ENCODE measurements around the gene LIMK2. TPM values are rescaled to one million over a fixed set of nuclear protein-coding genes. Genes with fewer than 3 reads are reported as not detected.
"Not testable (repeated sequence)": the region's sequence is repeated elsewhere in the genome, so short reads cannot be mapped to it uniquely, and the experiment has no call there.

Gene LIMK2
- total RNA-seq, 2 donors from 2014 or later = 59.5 to 61.4 TPM

DNA sequence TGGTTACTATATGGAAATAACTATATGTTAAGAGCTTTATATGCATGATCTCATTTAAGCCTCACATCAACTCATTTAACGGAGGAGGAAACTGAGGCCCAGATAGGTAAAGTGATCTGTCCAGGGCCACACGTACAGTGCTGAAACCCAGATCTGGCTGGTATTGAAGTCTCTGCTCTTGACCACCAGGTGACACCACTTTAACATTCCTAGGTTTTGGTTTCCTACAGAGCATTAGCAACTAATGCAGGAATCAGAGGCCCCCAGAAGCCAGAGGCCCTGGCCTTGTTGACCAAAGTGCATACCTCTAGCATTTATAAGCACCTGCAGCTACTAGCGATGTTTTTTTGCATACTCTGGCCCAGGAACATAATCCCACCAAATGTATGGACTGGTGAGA, 12.9 kb upstream of the LIMK2 start:
- Mint-ChIP-seq H3K27me3 (no peaks in the 10 kb centered on the region), H3K4me3 (no peak overlapping the region), H3K9me3 (no peaks in the 10 kb centered on the region), H3K4me1 (no peaks in the 10 kb centered on the region), H3K27ac (no peak overlapping the region), H3K36me3 (ENCODE audit: low read depth) (peaks cover 88% of the 10 kb centered on the region)
- no peak for ATAC-seq (replicated peaks)

DNA sequence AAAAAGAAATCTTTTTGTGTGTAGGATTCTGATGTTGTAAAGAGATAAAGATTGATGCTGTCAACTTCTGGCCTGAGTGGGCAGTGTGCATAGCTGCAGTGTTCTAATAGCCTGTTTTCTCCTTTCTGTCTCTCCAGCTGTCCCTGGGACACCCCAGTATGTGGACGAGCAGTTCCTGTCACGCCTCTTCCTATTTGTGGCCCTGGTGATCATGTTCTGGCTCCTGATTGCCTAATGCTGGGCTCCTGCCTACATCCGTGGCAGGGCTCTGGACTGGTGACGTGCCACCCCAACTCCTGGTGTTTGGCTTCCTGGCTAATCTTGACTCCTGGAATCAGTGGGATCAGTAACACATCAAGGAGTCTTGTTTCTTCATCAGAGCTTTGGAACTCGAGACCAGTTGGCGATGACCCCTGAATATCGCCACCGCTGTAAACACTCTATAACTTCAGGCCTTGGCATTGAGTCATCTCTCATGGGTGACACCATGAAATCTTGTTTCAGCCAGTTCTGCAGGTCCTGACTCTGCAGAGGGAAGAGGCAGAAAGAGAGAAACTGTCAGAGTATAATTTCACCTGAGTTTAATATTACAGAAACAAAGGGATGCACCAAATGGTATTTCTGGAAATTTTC, 7.6 kb upstream of the LIMK2 start:
- not testable (repeated sequence) for H3K9me3 Mint-ChIP-seq; H3K27me3 Mint-ChIP-seq; H3K4me1 Mint-ChIP-seq; H3K27ac Mint-ChIP-seq; ATAC-seq (replicated peaks); H3K4me3 Mint-ChIP-seq
- peaks cover 49% of the 10 kb centered on the region for H3K36me3 Mint-ChIP-seq (ENCODE audit: low read depth)

DNA sequence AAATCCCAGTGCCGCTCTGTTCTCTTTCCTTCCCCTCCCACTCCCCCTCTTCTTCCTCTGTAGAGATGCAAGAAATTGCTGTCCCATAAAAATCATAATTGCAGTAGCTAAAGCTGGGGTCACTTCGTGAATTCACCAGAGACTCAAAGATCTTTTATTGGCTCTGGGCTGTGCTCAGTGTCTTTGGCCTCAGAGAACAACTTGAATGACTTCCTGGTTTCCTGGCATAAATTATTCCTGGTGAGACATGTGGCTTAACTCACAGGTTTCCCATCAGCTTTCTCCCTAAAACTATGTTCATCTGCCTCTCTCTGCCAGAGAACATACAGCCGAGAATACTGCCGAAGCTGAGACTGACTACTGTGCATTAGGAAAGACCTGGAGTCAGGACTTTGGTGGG, 7.0 kb upstream of the LIMK2 start:
- not testable (repeated sequence) for ATAC-seq (replicated peaks); H3K4me3 Mint-ChIP-seq; H3K9me3 Mint-ChIP-seq; H3K27ac Mint-ChIP-seq; H3K27me3 Mint-ChIP-seq; H3K4me1 Mint-ChIP-seq
- H3K36me3 Mint-ChIP-seq (ENCODE audit: low read depth) = peaks cover 44% of the 10 kb centered on the region

DNA sequence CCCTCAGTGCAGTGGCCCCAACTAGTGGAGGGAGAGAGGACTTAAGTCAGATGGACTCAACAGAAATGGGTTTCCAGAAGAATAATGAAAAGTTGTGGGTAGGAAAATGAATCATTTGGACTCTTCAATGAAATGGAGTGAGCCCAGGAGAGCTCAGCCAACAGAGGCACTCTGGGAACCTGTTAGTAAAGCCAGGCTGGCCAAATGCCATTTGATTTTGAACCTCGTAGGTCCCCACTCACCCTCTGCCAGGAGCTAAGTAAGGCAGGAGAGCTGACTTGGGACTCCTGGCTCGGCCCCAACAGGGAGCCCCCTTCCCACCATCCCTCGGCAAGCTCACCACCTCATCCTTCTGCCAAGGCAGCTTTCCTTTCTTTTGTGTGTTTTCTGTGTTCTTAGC, 5.6 kb upstream of the LIMK2 start:
- not testable (repeated sequence) for H3K27me3 Mint-ChIP-seq; H3K4me3 Mint-ChIP-seq; ATAC-seq (replicated peaks); H3K9me3 Mint-ChIP-seq
- H3K27ac Mint-ChIP-seq = peak overlapping the region; percentile 72
- peaks cover 21% of the 10 kb centered on the region for H3K4me1 Mint-ChIP-seq
- H3K36me3 Mint-ChIP-seq (ENCODE audit: low read depth) = peaks cover 33% of the 10 kb centered on the region

DNA sequence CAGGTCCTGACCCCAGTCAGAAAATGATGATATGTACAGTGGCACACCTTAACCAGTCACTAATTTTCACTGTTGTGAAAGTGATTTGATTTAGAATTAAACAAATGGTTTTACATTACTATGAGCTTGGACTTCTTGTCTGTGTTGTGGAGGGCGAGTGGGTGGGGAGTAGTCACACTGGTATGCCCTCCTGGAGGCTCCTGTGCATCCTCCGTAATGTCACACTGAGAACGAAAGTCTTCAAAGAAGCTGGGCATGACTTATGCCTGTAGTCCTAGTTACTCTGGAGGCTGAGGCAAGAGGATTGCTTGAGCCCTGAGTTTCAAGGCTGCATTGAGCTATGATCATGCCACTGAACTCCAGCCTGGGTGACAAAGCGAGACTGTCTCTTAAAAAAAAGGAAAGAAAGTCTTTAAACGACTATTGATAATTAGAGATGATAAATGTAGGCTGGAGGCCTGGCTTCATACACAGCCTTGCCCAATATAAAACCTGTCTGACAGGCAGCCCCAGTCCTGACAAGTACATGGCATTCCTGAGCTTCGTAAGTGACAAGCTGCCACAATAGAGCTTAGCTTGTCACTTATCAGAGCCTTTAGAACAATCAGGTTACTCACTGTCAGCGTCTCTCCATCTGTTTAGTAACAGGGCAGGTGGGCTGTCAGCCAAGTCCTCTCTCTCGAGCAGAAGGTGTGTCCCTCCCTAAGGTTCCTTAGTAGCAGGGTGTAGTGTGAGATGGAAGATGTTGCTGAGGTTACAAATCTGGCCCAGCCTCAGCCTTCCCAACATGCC, 5.0 kb upstream of the LIMK2 start:
- peak; percentile 80 for ATAC-seq (replicated peaks)
- Mint-ChIP-seq H3K27ac (peak overlapping the region; percentile 72), H3K9me3 (no peaks in the 10 kb centered on the region), H3K36me3 (ENCODE audit: low read depth) (peaks cover 29% of the 10 kb centered on the region), H3K27me3 (no peaks in the 10 kb centered on the region), H3K4me1 (peaks cover 21% of the 10 kb centered on the region), H3K4me3 (no peak overlapping the region)

DNA sequence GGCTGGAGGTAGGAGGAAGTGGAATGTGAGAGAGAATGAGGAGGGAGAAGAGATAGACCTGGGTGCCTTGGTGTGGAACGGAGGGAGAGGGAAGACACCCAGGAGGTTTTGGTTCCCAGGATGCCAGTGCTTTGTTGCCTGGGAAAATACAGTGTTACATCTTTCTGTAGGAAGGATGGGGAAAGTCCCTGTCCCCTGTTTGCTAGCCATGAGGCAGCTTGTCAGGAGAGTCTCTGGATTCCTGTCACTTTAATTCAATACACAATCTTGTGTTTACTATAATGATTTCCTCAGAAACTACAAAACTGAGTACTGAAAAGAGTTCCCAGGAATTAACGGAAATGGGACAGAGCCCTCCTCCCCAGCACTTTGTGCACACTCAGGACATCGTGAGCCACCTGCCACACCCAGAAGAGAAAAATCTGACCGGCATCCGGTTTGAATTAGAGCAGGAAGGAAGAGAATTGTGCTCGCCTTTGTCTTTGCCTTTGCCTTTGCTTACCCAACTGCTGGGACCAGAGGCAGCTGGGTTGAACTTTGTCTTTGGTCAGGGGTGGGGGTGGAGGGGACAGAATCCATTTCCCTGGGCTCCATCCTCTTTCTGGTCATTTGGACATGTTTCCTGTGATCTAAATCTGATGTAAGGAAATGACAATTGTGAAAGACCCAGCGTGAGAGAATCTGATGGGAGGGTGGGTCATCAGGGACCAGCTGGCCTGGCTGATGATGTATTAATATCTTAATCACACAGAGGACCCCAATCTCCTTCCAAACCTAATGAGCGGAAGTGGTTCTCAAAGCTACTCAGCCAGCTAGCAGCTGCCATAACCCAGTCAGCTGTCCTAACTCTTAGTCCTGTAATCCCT, 1.3 kb upstream of the LIMK2 start:
- ATAC-seq (replicated peaks) = no peak
- H3K4me3 Mint-ChIP-seq = peak overlapping the region; percentile 89
- H3K9me3 Mint-ChIP-seq = no peaks in the 10 kb centered on the region
- peaks cover 30% of the 10 kb centered on the region for H3K4me1 Mint-ChIP-seq
- H3K36me3 Mint-ChIP-seq (ENCODE audit: low read depth) = peaks cover 28% of the 10 kb centered on the region
- peak overlapping the region; percentile 66 for H3K27ac Mint-ChIP-seq
- H3K27me3 Mint-ChIP-seq = no peaks in the 10 kb centered on the region

DNA sequence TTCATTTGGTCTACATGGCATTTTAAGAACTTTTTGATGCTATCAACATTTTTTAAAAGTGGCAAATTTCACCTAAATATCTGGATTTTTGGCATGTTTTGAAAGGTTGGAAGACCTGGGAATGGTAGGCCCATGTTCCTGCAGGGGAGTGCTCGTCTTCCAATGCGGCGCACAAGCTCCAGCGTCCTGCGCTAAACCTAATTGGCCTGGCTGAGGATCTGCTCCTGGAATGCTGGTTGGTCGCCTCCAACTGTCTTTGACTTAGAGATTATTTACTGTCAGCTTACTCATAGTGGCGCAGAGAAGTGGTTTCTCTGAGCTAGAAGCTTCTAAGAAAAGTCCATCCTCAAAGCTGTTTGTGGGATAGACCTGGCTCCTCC, 626 bp upstream of the LIMK2 start:
- H3K27ac Mint-ChIP-seq = peak overlapping the region; percentile 66
- no peaks in the 10 kb centered on the region for H3K27me3 Mint-ChIP-seq
- H3K4me3 Mint-ChIP-seq = peak overlapping the region; percentile 89
- H3K9me3 Mint-ChIP-seq = no peaks in the 10 kb centered on the region
- H3K4me1 Mint-ChIP-seq = peaks cover 36% of the 10 kb centered on the region
- no peak for ATAC-seq (replicated peaks)
- peaks cover 33% of the 10 kb centered on the region for H3K36me3 Mint-ChIP-seq (ENCODE audit: low read depth)

DNA sequence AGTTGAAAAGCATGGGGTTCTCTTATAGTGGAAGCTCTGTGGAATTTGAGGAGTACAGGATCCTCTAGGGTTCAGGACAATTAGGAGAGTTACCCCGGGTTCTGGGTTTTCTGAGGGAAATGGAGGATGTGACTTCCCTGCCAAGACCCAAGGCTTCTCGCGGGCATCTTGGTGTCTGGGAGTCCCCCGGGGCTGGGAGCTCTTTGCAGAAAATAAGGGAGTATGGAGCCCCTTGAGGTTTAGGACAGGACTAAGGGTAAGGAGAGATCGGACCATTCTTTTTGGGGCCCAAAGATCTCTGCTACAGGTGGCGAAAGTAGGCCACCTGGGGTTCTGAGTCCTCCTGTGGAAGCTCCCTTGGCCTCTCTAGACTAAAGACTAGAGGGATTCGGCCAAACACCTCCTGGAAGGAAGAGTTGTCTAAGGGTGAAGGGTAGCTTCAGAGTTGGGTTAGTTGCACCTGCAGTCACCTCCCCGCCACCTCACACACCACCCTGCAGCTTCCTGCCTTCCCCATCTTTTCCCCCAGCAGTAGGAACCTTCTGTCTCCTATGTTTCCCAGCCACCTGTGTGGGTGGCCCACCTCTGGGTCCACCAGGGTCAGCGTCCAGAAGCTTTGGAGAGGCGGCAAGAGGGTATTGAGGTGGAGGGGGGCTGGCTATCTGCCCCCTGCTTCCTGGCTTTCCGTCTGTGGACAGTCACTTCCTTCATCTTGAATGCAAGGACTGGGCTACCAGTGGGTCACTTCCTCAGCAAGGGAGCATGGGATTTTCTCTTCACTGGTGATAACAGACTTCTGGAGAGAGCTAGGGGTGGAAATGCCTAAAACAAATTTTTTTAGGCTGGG, 908 bp downstream of the LIMK2 start:
- ATAC-seq (replicated peaks) = no peak
- H3K4me3 Mint-ChIP-seq = peak overlapping the region; percentile 89
- peaks cover 33% of the 10 kb centered on the region for H3K4me1 Mint-ChIP-seq
- no peaks in the 10 kb centered on the region for H3K27me3 Mint-ChIP-seq
- peaks cover 38% of the 10 kb centered on the region for H3K36me3 Mint-ChIP-seq (ENCODE audit: low read depth)
- H3K27ac Mint-ChIP-seq = peak overlapping the region; percentile 66
- no peaks in the 10 kb centered on the region for H3K9me3 Mint-ChIP-seq

DNA sequence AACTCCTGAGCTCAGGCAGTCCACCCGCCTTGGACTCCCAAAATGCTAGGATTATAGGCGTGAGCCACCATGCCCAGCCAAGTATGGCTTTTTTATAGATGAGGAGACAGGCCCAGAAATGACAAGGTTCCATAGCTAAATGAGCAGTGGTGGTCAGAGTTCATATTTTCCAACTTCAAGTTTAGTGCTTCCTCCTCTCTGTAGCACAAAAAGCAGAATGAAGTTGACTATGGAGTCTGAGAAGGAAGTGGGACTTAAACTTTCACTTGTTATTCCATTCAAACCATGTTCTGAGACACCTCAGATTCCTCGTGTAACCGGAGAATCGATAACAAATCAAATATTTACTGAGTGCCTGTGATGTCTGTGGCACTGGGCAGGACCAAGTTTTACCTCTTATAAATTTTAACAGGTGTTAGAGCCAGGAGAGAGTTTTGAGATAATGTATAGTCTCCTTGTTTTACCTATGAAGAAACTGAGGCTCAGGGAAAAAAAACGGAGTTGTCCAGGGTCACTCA, 3.0 kb downstream of the LIMK2 start:
- Mint-ChIP-seq H3K36me3 (ENCODE audit: low read depth) (peaks cover 51% of the 10 kb centered on the region), H3K4me1 (peaks cover 38% of the 10 kb centered on the region), H3K27ac (peak overlapping the region; percentile 28), H3K27me3 (no peaks in the 10 kb centered on the region), H3K9me3 (no peaks in the 10 kb centered on the region), H3K4me3 (peak overlapping the region; percentile 89)
- ATAC-seq (replicated peaks) = no peak

DNA sequence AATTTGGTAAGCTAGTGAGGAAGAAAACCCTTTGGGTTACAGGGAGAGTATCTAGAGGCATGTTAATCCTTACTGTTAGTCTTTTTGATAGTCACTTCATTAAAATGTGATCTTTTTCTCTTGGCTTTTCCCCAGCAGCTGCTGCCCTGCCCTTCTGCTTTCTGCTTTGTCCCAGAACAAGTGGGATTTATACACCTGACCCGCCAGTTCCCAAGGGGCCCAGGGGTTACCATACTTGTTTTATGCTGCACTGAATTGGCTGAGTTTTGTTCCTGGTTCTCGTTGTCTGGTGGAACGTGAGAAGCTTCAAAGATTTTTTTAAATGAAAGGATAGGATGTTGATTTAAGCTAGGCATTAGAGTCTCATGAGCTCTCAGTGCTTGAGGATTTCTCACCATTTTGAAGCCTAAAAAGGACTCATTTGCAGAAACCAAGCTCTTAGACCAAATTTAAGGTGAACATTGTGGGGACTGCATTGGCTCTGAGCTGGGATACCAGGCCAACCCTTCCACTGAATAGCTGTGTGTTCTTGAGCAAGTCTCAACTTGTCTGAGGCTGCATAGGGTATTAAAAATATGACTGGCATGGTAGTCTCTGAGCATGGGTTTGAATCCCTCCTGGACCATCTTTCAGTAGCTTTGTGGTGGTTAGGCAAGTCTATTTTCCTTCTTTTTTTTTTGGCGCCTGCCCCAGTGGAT, 6.6 kb downstream of the LIMK2 start:
- Mint-ChIP-seq H3K4me3 (no peak overlapping the region), H3K36me3 (ENCODE audit: low read depth) (peaks cover 54% of the 10 kb centered on the region), H3K27ac (peak overlapping the region; percentile 89), H3K4me1 (peaks cover 42% of the 10 kb centered on the region), H3K9me3 (no peaks in the 10 kb centered on the region), H3K27me3 (no peaks in the 10 kb centered on the region)
- no peak for ATAC-seq (replicated peaks)

DNA sequence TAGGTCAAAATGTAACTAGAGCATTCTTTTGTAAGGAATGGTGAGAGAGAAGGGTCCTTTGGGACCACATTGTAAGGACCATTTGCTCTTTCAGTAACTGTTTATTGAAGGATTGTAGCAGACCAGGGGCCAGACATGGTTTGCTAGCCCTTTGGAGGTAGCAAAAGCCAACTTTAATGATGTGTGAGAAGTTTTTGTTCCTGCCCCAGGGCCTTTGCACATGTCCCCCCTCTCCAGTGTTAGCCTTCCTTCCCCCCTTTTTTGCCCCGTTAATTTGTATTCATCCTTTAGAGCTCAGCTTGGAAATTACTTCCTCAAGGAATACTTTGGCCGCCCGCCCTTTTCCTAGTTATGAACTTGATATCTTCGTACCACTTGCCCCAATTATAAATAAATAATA, 9.0 kb downstream of the LIMK2 start:
- Mint-ChIP-seq H3K4me3 (no peak overlapping the region), H3K27me3 (no peaks in the 10 kb centered on the region), H3K9me3 (no peaks in the 10 kb centered on the region), H3K36me3 (ENCODE audit: low read depth) (peaks cover 45% of the 10 kb centered on the region), H3K4me1 (peaks cover 30% of the 10 kb centered on the region), H3K27ac (no peak overlapping the region)
- ATAC-seq (replicated peaks) = no peak

DNA sequence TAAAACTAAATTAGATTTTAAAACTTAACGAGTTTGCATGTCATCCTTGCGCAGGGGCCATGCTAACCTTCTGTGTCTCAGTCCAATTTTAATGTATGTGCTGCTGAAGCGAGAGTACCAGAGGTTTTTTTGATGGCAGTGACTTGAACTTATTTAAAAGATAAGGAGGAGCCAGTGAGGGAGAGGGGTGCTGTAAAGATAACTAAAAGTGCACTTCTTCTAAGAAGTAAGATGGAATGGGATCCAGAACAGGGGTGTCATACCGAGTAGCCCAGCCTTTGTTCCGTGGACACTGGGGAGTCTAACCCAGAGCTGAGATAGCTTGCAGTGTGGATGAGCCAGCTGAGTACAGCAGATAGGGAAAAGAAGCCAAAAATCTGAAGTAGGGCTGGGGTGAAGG, 10.6 kb downstream of the LIMK2 start:
- no peak overlapping the region for H3K4me3 Mint-ChIP-seq
- no peaks in the 10 kb centered on the region for H3K9me3 Mint-ChIP-seq
- H3K27me3 Mint-ChIP-seq = no peaks in the 10 kb centered on the region
- ATAC-seq (replicated peaks) = no peak
- peak overlapping the region; percentile 75 for H3K27ac Mint-ChIP-seq
- H3K4me1 Mint-ChIP-seq = peaks cover 26% of the 10 kb centered on the region
- peaks cover 57% of the 10 kb centered on the region for H3K36me3 Mint-ChIP-seq (ENCODE audit: low read depth)

DNA sequence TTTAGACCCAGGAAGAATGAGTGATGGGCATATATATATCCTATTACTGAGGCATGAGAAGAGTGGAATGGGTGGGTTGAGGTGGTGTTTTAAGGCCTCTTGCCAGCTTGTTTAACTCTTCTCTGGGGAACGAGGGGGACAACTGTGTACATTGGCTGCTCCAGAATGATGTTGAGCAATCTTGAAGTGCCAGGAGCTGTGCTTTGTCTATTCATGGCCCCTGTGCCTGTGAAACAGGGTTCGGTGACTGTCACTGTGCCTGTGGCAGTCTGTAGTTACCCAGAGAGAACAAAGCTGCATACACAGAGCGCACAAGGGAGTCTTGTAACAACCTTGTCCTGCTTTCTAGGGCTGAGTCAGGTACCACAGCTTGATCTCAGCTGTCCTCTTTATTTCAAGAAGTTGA, 11.7 kb downstream of the LIMK2 start:
- no peak overlapping the region for H3K4me3 Mint-ChIP-seq
- no peak for ATAC-seq (replicated peaks)
- H3K27me3 Mint-ChIP-seq = no peaks in the 10 kb centered on the region
- no peaks in the 10 kb centered on the region for H3K9me3 Mint-ChIP-seq
- peaks cover 23% of the 10 kb centered on the region for H3K4me1 Mint-ChIP-seq
- H3K36me3 Mint-ChIP-seq (ENCODE audit: low read depth) = peaks cover 50% of the 10 kb centered on the region
- H3K27ac Mint-ChIP-seq = peak overlapping the region; percentile 75
